HepG2 (cell line): ENCODE results near the gene NMT2. TPM values are rescaled to one million over a fixed set of nuclear protein-coding genes. Genes with fewer than 3 reads are reported as not detected.

Source experiments
- CC2D1A ChIP-seq: sonication (generic); formaldehyde crosslinking; IDR thresholded peaks from 2 replicates; pipeline ENCODE4 v1.8.1; 2023; ENCODE audit warnings: mild to moderate bottlenecking, missing genetic modification reagents
- EHMT2 ChIP-seq: fragments of 200-600 bp; sonication (generic); IDR thresholded peaks from 2 replicates; pipeline ENCODE4 v1.7.0; 2017; ENCODE audit warnings: antibody characterized with exemption, low read depth, low read length, borderline replicate concordance
- HNF4G ChIP-seq, 2 experiments: sonication (generic) in 1 of 2; formaldehyde crosslinking in 1 of 2; IDR thresholded peaks; 2 replicates each; pipeline versions ENCODE4 v1.4.0 to v1.6.1; 2011 to 2020; ENCODE audit warnings: borderline replicate concordance in 2 of 2, low read depth in 2 of 2, mild to moderate bottlenecking in 2 of 2, low read length in 1 of 2, missing genetic modification reagents in 1 of 2, moderate library complexity in 1 of 2
- KIAA2018 ChIP-seq: sonication (generic); formaldehyde crosslinking; IDR thresholded peaks from 2 replicates; pipeline ENCODE4 v1.5.0; 2020; ENCODE audit warnings: mild to moderate bottlenecking, missing genetic modification reagents, borderline replicate concordance
- MAFG ChIP-seq: sonication (generic); formaldehyde crosslinking; IDR thresholded peaks from 2 replicates; pipeline ENCODE4 v1.5.1; 2020; ENCODE audit warnings: mild to moderate bottlenecking, missing genetic modification reagents
- MBD4 ChIP-seq: IDR thresholded peaks from 2 replicates; pipeline ENCODE4 v1.6.1; 2012; ENCODE audit warnings: low read length, inconsistent platforms, borderline replicate concordance
- SRSF1 ChIP-seq: fragments of 200-400 bp; formaldehyde crosslinking; optimal IDR thresholded peaks from 2 replicates; pipeline ENCODE3; 2017; ENCODE audit warnings: mild to moderate bottlenecking, low read depth, low read length, moderate library complexity
- TCF12 ChIP-seq, 2 experiments: fragments of 450-650 bp in 1 of 2; sonication (generic) in 1 of 2; formaldehyde crosslinking in 1 of 2; IDR thresholded peaks; 2 replicates each; pipeline versions ENCODE4 v1.6.1 to v1.8.0; 2017 to 2022; ENCODE audit warnings: antibody characterized with exemption in 1 of 2, mild to moderate bottlenecking in 1 of 2, missing genetic modification reagents in 1 of 2, moderate library complexity in 1 of 2
- ZNF101 ChIP-seq: sonication (generic); formaldehyde crosslinking; IDR thresholded peaks from 2 replicates; pipeline ENCODE4 v1.4.0; 2020; ENCODE audit warnings: mild to moderate bottlenecking, low read depth, missing genetic modification reagents, borderline replicate concordance
- ZNF143 ChIP-seq: sonication (generic); formaldehyde crosslinking; IDR thresholded peaks from 2 replicates; pipeline ENCODE4 v1.4.0; 2020; ENCODE audit warnings: missing genetic modification reagents
- ZNF350 ChIP-seq: sonication (generic); formaldehyde crosslinking; IDR thresholded peaks from 2 replicates; pipeline ENCODE4 v1.4.0; 2020; ENCODE audit warnings: mild to moderate bottlenecking, low read depth, missing genetic modification reagents, borderline replicate concordance
- ZNF383 ChIP-seq: sonication (generic); formaldehyde crosslinking; IDR thresholded peaks from 2 replicates; pipeline ENCODE4 v1.4.0; 2020; ENCODE audit warnings: missing genetic modification reagents, mild to moderate bottlenecking, borderline replicate concordance
- ZNF432 ChIP-seq: sonication (generic); formaldehyde crosslinking; IDR thresholded peaks from 2 replicates; pipeline ENCODE4 v1.5.0; 2020; ENCODE audit warnings: missing genetic modification reagents, mild to moderate bottlenecking, borderline replicate concordance
- ZNF484 ChIP-seq: sonication (generic); formaldehyde crosslinking; IDR thresholded peaks from 2 replicates; pipeline ENCODE4 v1.5.1; 2020; ENCODE audit warnings: mild to moderate bottlenecking, low read depth, missing genetic modification reagents, borderline replicate concordance
- ZNF605 ChIP-seq: sonication (generic); formaldehyde crosslinking; IDR thresholded peaks from 2 replicates; pipeline ENCODE4 v1.8.0; 2022; ENCODE audit warnings: mild to moderate bottlenecking, missing genetic modification reagents
- ZNF710 ChIP-seq: sonication (generic); formaldehyde crosslinking; IDR thresholded peaks from 2 replicates; pipeline ENCODE4 v1.5.0; 2020; ENCODE audit warnings: mild to moderate bottlenecking, missing genetic modification reagents, borderline replicate concordance
- ZSCAN22 ChIP-seq: sonication (generic); formaldehyde crosslinking; IDR thresholded peaks from 2 replicates; pipeline ENCODE4 v1.4.0; 2020; ENCODE audit warnings: mild to moderate bottlenecking, missing genetic modification reagents
- polyA plus RNA-seq, 8 experiments: library from polyadenylated mRNA; depleted of rRNA in 3 of 8; stranded (reverse) in 7 of 8; unstranded in 1 of 8; fragments of >200 nt; fragmentation: Illumina TruSeq in 4 of 8; extraction: Trizol in 4 of 8; gene quantifications; 2 replicates each; pipeline versions ENCODE4 v1.2.1 to v1.2.3, GENCODE V29; 2011 to 2016; ENCODE audit warnings: low read depth in 4 of 8, missing spikeins in 1 of 8, mixed read lengths in 1 of 8; ENCODE audit not compliant: insufficient read depth in 1 of 8
- total RNA-seq, 5 experiments: library from RNA; depleted of rRNA; stranded (reverse); fragments of >200 nt; fragmentation: Illumina TruSeq; extraction: Trizol; gene quantifications; 2 replicates each; pipeline ENCODE4 v1.2.3, GENCODE V29; 2016; ENCODE audit warnings: low read depth in 1 of 5

Gene NMT2
- total and polyA plus RNA-seq, 2 of the 13 experiments (the other 11 are each of a cell fraction or from before 2014, with no cell fraction given) = 10.1 to 23.8 TPM

DNA sequence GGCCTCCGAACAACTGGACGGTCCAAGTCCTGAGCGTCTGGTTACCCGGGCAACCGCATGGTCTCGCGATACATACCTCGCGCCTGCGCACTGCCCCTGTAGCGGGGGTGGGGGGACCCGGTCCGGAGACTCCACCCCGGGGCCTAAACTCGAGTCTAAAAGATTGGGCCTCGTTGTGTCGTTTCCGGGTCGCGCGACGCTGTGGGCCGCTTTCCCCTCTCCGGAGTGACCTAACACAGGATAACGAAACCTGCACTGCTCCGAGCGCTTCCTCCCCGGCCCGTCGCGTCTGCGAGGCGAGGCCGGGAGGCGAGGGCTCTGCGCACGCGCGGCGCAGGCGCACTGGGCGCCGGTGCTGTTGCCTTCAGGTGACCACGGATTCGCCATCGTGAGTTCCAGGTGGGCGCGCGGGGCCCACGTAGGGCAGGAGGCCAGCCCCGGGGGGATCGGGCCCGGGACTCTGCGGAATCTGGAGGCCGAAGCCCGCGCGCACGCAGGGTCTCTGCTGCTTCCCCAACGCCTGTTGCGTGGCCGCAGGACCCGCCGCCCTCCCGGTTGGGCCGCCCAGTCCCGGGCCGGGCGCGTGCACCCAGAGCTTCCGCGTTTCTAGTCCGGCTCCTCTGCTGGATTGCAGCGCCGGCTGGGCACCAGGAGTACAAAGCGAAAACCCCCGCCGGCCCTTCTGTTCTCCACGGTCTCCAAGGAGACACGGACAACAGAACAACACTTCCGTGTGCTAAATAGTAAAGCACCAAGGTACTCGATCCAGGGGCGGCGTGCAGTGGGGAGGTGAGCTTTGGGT, 71.3 kb downstream of the NMT2 start, which contains the start of gene RPP38 (continued):
- no peak for TF ChIP-seq MBD4
- no peak for TF ChIP-seq TCF12 (IDR thresholded peaks at IDR 0.05)
- peak; percentile 84; the same call in 1 of the 2 replicates for TF ChIP-seq TCF12 (CRISPR knock-in tag; IDR thresholded peaks at IDR 0.05)
- TF ChIP-seq HNF4G (IDR thresholded peaks at IDR 0.05; ENCODE audit: borderline replicate concordance, low read depth, low read length) = peak; percentile 19; the same call in 1 of the 2 replicates
- TF ChIP-seq HNF4G (CRISPR knock-in tag; IDR thresholded peaks at IDR 0.05; ENCODE audit: borderline replicate concordance, low read depth) = no peak
- no peak for TF ChIP-seq ZSCAN22 (CRISPR knock-in tag)
- peak; percentile 53; the same call in 1 of the 2 replicates for TF ChIP-seq ZNF143 (CRISPR knock-in tag)
- TF ChIP-seq EHMT2 = no peak
- 0 out of 2 replicates have a peak, but pooled peaks have one; percentile 58 for TF ChIP-seq MAFG (CRISPR knock-in tag)
- peak; percentile 61 for TF ChIP-seq ZNF350 (CRISPR knock-in tag)
- no peak for TF ChIP-seq ZNF101
- no peak for TF ChIP-seq ZNF383 (CRISPR knock-in tag)
- peak; percentile 24; the same call in 1 of the 2 replicates for TF ChIP-seq ZNF605 (CRISPR knock-in tag)
- no peak for TF ChIP-seq ZNF432 (CRISPR knock-in tag)
- no peak; the same call in 1 of the 2 replicates for TF ChIP-seq ZNF710
- TF ChIP-seq SRSF1 = no peak
- no peak for TF ChIP-seq KIAA2018
- peak; percentile 27; the same call in 1 of the 2 replicates for TF ChIP-seq ZNF484
- peak; percentile 19; the same call in 1 of the 2 replicates for TF ChIP-seq CC2D1A (CRISPR knock-in tag)
